Ishikawa (cell line): ENCODE data around the gene DLX1.

Experiments used
- CEBPB ChIP-seq: IDR thresholded peaks from 2 replicates; pipeline ENCODE4 v1.6.1; 2012
- CREB1 ChIP-seq: IDR thresholded peaks from 2 replicates; pipeline ENCODE4 v1.6.1; 2012; ENCODE audit warnings: low read depth
- EGR1 ChIP-seq: IDR thresholded peaks from 2 replicates; pipeline ENCODE4 v1.6.1; 2012
- EP300 ChIP-seq: IDR thresholded peaks from 2 replicates; pipeline ENCODE4 v1.6.1; 2012; ENCODE audit warnings: borderline replicate concordance
- FOXM1 ChIP-seq: IDR thresholded peaks from 2 replicates; pipeline ENCODE4 v1.6.1; 2012; ENCODE audit warnings: low read depth, borderline replicate concordance
- MAX ChIP-seq: IDR thresholded peaks from 2 replicates; pipeline ENCODE4 v1.6.1; 2012
- NFIC ChIP-seq: IDR thresholded peaks from 2 replicates; pipeline ENCODE4 v1.6.1; 2012
- RAD21 ChIP-seq: IDR thresholded peaks from 2 replicates; pipeline ENCODE4 v1.6.1; 2012; ENCODE audit warnings: low read depth
- REST ChIP-seq: IDR thresholded peaks from 2 replicates; pipeline ENCODE4 v1.6.1; 2012; ENCODE audit warnings: low read depth, mild to moderate bottlenecking
- TAF1 ChIP-seq: IDR thresholded peaks from 2 replicates; pipeline ENCODE4 v1.6.1; 2012; ENCODE audit warnings: low read depth, mild to moderate bottlenecking
- TCF12 ChIP-seq: IDR thresholded peaks from 2 replicates; pipeline ENCODE4 v1.6.1; 2012; ENCODE audit warnings: low read depth
- TEAD4 ChIP-seq: IDR thresholded peaks from 2 replicates; pipeline ENCODE4 v1.6.1; 2012
- USF1 ChIP-seq: IDR thresholded peaks from 2 replicates; pipeline ENCODE4 v1.6.1; 2012
- YY1 ChIP-seq: IDR thresholded peaks from 2 replicates; pipeline ENCODE4 v1.6.1; 2012; ENCODE audit warnings: low read depth
- ZBTB7A ChIP-seq: IDR thresholded peaks from 2 replicates; pipeline ENCODE4 v1.6.1; 2012; ENCODE audit warnings: low read depth

Gene DLX1

GRCh38 chr2:172097557-172098131 is 12.3 kb downstream of the DLX1 start:
- TF ChIP-seq TAF1 (no peak), EGR1 (no peak), FOXM1 (no peak), RAD21 (no peak), TCF12 (no peak), EP300 (no peak), USF1 (no peak), MAX (no peak), CEBPB (no peak), YY1 (no peak), CREB1 (no peak), REST (no peak)

GRCh38 chr2:172098287-172098649 is 13.0 kb downstream of the DLX1 start:
- TF ChIP-seq EGR1 (no peak), MAX (no peak), USF1 (no peak), REST (no peak), YY1 (no peak), TCF12 (no peak), RAD21 (no peak), FOXM1 (no peak), CREB1 (no peak), NFIC (no peak)

GRCh38 chr2:172098650-172099471 is 13.6 kb downstream of the DLX1 start:
- TF ChIP-seq CREB1 (no peak), RAD21 (no peak), TAF1 (peak; percentile 41; the same call in 1 of the 2 replicates), EGR1 (peak; percentile 94), NFIC (no peak), ZBTB7A (peak; percentile 79; the same call in 1 of the 2 replicates), MAX (peak; percentile 78), TCF12 (peak; percentile 61; the same call in 1 of the 2 replicates), TEAD4 (peak; percentile 65), EP300 (peak; percentile 17; the same call in 1 of the 2 replicates), USF1 (peak; percentile 92)

GRCh38 chr2:172099472-172100079 is 14.3 kb downstream of the DLX1 start:
- no peak for TF ChIP-seq TAF1
- TF ChIP-seq EP300, result no peak
- no peak for TF ChIP-seq ZBTB7A
- no peak for TF ChIP-seq TEAD4
- no peak for TF ChIP-seq YY1
- TF ChIP-seq MAX, result no peak
- no peak for TF ChIP-seq TCF12
- TF ChIP-seq FOXM1, result no peak
- no peak for TF ChIP-seq NFIC
- no peak for TF ChIP-seq CREB1
- no peak for TF ChIP-seq REST
- TF ChIP-seq EGR1, result no peak
- TF ChIP-seq CEBPB, result no peak
- no peak for TF ChIP-seq RAD21
- TF ChIP-seq USF1, result no peak
